Measurements from ENCODE around the gene POU6F1. TPM values are rescaled to one million over a fixed set of nuclear protein-coding genes. Genes with fewer than 3 reads are reported as not detected.

POU6F1 gene
- total and polyA plus RNA-seq, 9 of the 15 experiments (the other 6 are each of a cell fraction or from before 2014, with no cell fraction given): 0.14 to 3.3 (median 1.1) TPM

- TF ChIP-seq PBX2 (CRISPR knock-in tag; IDR thresholded peaks at IDR 0.05; ENCODE audit: low read depth) (peak; percentile 96), PBX2 (tag; conservative IDR thresholded peaks at IDR 0.05; ENCODE audit: low read depth) (peak; percentile 99), IRF9 (tag; IDR thresholded peaks at IDR 0.05) (no peak), GTF2B (IDR thresholded peaks at IDR 0.05; ENCODE audit: extremely low read depth, insufficient read length) (no peak), HDAC1 (IDR thresholded peaks at IDR 0.05) (peak in 1 of 2 experiments; percentile 89; a peak in 2 of 4 replicates), CSDE1 (IDR thresholded peaks at IDR 0.05) (no peak), ZFPM2 (CRISPR knock-in tag; IDR thresholded peaks at IDR 0.05) (no peak), KLF10 (CRISPR knock-in tag; IDR thresholded peaks at IDR 0.05) (no peak), SMARCE1 (IDR thresholded peaks at IDR 0.05) (no peak), ZNF655 (CRISPR knock-in tag; IDR thresholded peaks at IDR 0.05) (no peak), BCLAF1 (IDR thresholded peaks at IDR 0.05; ENCODE audit: borderline replicate concordance in 1 of 2, control insufficient read depth in 1 of 2, low read depth in 2 of 2, low read length in 1 of 2) (no peak), ZNF174 (CRISPR knock-in tag; IDR thresholded peaks at IDR 0.05) (no peak), RBM39 (optimal IDR thresholded peaks at IDR 0.05; ENCODE audit: low read depth, low read length) (no peak), GMEB1 (CRISPR knock-in tag; IDR thresholded peaks at IDR 0.05) (peak; percentile 85), ZNF707 (CRISPR knock-in tag; conservative IDR thresholded peaks at IDR 0.05) (no peak), KAT7 (CRISPR knock-in tag; IDR thresholded peaks at IDR 0.05; ENCODE audit: borderline replicate concordance) (peak; percentile 56; the same call in 1 of the 2 replicates)
Measured at GRCh38 chr12:51238510-51239334, 20.9 kb upstream of the POU6F1 start, which contains the start of gene DAZAP2 (continued).

Data from K562 (cell line).